ENCODE measurements around the gene THSD1.
"Not testable (repeated sequence)": the region's sequence is repeated elsewhere in the genome, so short reads cannot be mapped to it uniquely, and the experiment has no call there.

The THSD1 gene

DNA sequence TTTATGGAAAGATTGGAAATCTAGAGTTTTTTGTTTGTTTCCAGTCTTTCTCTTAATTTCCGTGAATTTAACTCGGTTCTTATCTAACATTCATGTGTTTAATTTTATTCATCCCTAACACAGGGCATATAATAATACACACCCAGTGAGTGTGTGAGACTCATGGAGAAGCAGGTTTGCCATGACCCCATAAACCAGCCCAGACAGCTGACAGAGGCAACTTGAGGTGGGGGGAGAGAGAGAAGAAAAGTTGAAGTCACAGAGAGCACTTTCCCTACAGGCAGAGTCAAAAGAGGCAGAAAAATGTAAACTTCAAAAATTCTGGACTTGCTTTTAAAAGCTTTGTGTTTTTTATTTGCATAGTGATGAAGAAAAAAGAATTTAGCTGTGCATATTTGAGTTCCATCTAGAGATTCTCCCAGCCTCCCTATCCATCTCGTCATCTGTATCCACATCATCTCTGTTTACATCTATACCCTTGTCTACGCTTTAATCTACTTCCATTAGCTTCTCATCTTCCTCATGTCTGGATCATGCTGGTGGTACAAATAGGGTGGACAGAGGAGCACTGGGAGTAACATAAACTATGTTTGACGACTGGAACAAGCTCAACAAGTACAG lies 60.2 kb downstream of the THSD1 start:
- no peak for DNase-seq (ENCODE audit: insufficient read length, low spot score)
- no peak for FAIRE-seq
- TF ChIP-seq POLR2AphosphoS5 (IDR thresholded peaks at IDR 0.05; ENCODE audit: low read depth, low read length) (no peak), POU2F2 (IDR thresholded peaks at IDR 0.05; ENCODE audit: low read depth, low read length) (no peak), SPI1 (IDR thresholded peaks at IDR 0.05; ENCODE audit: low read depth, low read length) (no peak), PAX5 (IDR thresholded peaks at IDR 0.05; ENCODE audit: insufficient read depth, low read length, severe bottlenecking) (no peak), POLR2A (IDR thresholded peaks at IDR 0.05; ENCODE audit: low read depth, low read length) (no peak), TAF1 (IDR thresholded peaks at IDR 0.05; ENCODE audit: low read depth, low read length) (no peak)

DNA sequence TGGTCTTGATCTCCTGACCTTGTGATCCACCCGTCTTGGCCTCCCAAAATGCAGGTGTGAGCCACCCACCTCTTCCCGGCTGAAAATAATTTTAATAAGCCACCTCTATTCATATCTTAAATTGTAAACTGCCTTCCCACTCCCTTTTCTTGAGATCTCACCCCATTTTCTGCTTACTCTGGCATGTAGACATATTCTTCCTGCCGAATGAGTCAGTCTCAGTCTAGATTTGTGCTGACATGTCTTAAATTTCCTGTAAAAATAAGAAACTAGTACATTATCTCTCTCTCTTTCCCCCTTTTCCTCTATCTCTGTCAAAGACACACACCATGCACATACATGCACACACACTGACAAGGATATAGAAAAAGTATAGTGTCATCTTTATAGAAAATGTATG lies 60.9 kb downstream of the THSD1 start:
- no peak for TF ChIP-seq POLR2A (IDR thresholded peaks at IDR 0.05; ENCODE audit: low read depth, low read length)
- no peak for TF ChIP-seq TAF1 (IDR thresholded peaks at IDR 0.05; ENCODE audit: low read depth, low read length)
- no peak for TF ChIP-seq POU2F2 (IDR thresholded peaks at IDR 0.05; ENCODE audit: low read depth, low read length)
- TF ChIP-seq SPI1 (IDR thresholded peaks at IDR 0.05; ENCODE audit: low read depth, low read length), result no peak
- TF ChIP-seq POLR2AphosphoS5 (IDR thresholded peaks at IDR 0.05; ENCODE audit: low read depth, low read length), result no peak
- TF ChIP-seq PAX5 (IDR thresholded peaks at IDR 0.05; ENCODE audit: insufficient read depth, low read length, severe bottlenecking), result no peak
- FAIRE-seq (no peak), DNase-seq (ENCODE audit: insufficient read length, low spot score) (no peak)

DNA sequence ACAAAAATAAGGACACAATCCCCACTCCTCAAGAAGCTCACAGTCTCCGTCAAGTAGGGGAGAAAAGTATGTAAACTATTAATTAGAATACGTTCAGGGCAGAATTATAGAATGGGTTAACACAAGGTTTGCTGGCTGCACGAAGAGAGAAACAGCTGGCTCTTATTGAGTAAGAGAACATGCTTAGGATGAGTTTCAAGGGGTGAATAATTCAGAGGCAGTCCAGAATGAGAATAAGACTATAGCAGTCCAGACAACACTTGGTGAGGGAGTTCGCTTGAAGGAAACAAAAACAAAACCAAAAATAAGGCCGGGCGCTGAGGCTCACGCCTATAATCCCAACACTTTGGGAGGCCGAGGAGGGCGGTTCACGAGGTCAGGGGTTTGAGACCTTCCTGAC lies 61.9 kb downstream of the THSD1 start:
- TF ChIP-seq POU2F2 (IDR thresholded peaks at IDR 0.05; ENCODE audit: low read depth, low read length) (no peak), PAX5 (IDR thresholded peaks at IDR 0.05; ENCODE audit: insufficient read depth, low read length, severe bottlenecking) (no peak), POLR2A (IDR thresholded peaks at IDR 0.05; ENCODE audit: low read depth, low read length) (no peak), SPI1 (IDR thresholded peaks at IDR 0.05; ENCODE audit: low read depth, low read length) (no peak), TAF1 (IDR thresholded peaks at IDR 0.05; ENCODE audit: low read depth, low read length) (no peak), POLR2AphosphoS5 (IDR thresholded peaks at IDR 0.05; ENCODE audit: low read depth, low read length) (no peak)
- FAIRE-seq (no peak), DNase-seq (ENCODE audit: insufficient read length, low spot score) (no peak)

DNA sequence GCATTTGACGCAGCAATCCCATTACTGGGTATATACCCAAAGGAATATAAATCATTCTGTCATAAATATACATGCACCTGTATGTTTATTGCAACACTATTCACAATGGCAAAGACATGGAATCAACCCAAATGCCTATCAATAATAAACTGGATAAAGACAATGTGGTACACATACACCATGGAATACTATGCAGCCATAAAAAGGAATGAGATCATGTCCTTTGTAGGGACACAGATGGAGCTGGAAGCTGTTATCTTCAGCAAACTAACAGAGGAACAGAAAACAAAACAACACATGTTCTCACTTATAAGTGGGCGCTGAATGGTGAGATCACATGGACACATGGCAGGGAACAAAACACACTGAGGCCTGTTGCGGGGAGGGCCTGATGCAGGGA lies 63.8 kb downstream of the THSD1 start:
- not testable (repeated sequence) for DNase-seq (ENCODE audit: insufficient read length, low spot score); FAIRE-seq

DNA sequence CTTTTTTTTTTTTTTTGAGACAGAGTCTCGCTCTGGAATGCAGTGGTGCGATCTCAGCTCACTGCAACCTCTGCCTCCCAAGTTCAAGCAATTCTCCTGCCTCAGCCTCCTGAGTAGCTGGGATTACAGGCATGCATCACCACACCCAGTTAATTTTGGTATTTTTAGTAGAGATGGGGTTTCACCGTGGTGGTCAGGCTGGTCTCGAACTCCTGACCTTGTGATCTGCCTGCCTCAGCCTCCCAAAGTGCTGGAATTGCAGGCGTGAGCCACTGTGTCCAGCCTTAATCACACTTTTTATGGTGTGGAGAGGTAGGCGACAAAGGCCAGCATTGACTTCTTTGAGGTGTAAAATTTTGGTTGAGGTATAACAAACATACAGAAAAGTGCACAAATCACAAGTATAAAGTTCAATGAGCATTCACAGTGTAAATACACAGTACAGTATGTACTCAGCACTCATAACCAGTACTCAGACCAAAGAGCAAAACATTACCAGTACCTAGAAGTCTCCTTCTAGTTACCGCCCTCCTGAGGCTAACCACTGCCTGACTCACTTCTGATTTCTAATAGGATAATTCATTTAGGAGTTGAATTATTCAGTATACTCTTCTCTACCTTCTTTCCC lies 68.0 kb downstream of the THSD1 start:
- DNase-seq (ENCODE audit: insufficient read length, low spot score); FAIRE-seq: not testable (repeated sequence)

DNA sequence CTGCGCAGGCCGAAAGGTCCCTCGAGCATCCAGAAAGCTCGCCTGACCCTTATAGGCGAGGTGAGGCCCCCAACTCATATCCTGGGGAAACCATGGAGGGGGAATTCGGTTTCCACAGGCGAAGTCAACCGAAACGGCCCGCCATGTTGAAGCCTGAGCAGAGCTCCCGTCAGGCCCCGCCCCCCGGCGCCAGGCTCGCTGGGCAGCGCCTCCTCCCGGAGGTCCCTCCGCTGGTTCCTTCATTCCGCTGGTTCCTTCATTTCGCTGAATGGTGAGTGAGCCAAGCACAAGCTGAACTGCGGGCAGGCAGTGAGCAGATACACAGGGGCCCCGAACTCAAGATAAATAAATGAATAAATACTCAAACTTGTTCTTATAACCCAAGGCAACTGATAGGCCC lies 71.9 kb downstream of the THSD1 start:
- FAIRE-seq; DNase-seq (ENCODE audit: insufficient read length, low spot score): not testable (repeated sequence)

DNA sequence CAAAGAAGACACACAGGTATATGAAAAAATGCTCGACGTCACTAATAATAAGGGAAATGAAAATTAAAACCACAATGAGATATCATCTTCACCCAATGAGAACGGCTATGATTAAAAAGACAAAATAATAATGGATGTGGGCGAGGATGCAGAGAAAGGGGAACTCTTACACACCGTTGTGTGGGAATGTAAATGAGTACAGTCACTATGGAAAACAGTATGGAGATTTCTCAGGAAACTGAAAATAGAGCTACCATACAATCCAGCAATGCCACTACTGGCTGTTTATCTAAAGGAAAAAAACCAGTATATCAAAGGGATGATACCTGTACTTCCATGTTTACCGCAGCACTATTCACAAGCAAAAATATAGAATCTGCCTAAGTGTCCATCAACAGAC lies 74.1 kb downstream of the THSD1 start:
- FAIRE-seq; DNase-seq (ENCODE audit: insufficient read length, low spot score): not testable (repeated sequence)

Measured in GM12891 (cell line).